Liver (tissue), 9 donors: Measurements from ENCODE around the gene HHLA2. TPM values are rescaled to one million over a fixed set of nuclear protein-coding genes. Genes with fewer than 3 reads are reported as not detected.

Source experiments
- DNase-seq: peaks from one replicate; pipeline ENCODE4 v3.0.0-alpha.2; 2017; ENCODE audit warnings: low spot score
- H3K27ac ChIP-seq, 2 donors: one replicate each; pipeline ENCODE4 v1.7.0; 2013; ENCODE audit warnings: inconsistent platforms in 2 of 2, low read length in 2 of 2, control low read depth in 1 of 2, low read depth in 1 of 2, mild to moderate bottlenecking in 1 of 2
- H3K27me3 ChIP-seq, 4 donors: one replicate each; pipeline versions ENCODE4 v1.6.1 to v1.7.0; 2013; ENCODE audit warnings: low read length in 3 of 4, inconsistent platforms in 1 of 4, mild to moderate bottlenecking in 1 of 4, moderate library complexity in 1 of 4; ENCODE audit not compliant: control insufficient read depth in 4 of 4, insufficient read depth in 4 of 4
- H3K36me3 ChIP-seq, 4 donors: one replicate each; pipeline versions ENCODE4 v1.6.1 to v1.7.0; 2013; ENCODE audit warnings: low read length in 3 of 4, mild to moderate bottlenecking in 3 of 4, low read depth in 1 of 4, moderate library complexity in 1 of 4; ENCODE audit not compliant: control insufficient read depth in 4 of 4, insufficient read depth in 3 of 4
- H3K4me1 ChIP-seq, 4 donors: one replicate each; pipeline versions ENCODE4 v1.6.1 to v1.7.0; 2013; ENCODE audit warnings: low read length in 3 of 4, mild to moderate bottlenecking in 3 of 4, moderate library complexity in 1 of 4; ENCODE audit not compliant: control insufficient read depth in 4 of 4, insufficient read depth in 4 of 4
- H3K4me3 ChIP-seq, 3 donors: one replicate each; pipeline versions ENCODE4 v1.6.1 to v1.7.0; 2013; ENCODE audit warnings: low read length in 3 of 3, control low read depth in 1 of 3, low read depth in 1 of 3, mild to moderate bottlenecking in 1 of 3
- H3K9ac ChIP-seq, 2 donors: one replicate each; pipeline ENCODE4 v1.7.0; 2013; ENCODE audit warnings: low read length in 2 of 2, mild to moderate bottlenecking in 2 of 2, moderate library complexity in 2 of 2, control low read depth in 1 of 2, low read depth in 1 of 2
- H3K9me3 ChIP-seq, 4 donors: one replicate each; pipeline versions ENCODE4 v1.6.1 to v1.7.0; 2013; ENCODE audit warnings: low read length in 3 of 4; ENCODE audit not compliant: control insufficient read depth in 4 of 4
- ATF3 ChIP-seq: IDR thresholded peaks from 2 replicates; pipeline ENCODE4 v1.6.1; 2016; ENCODE audit warnings: antibody characterized with exemption
- EGR1 ChIP-seq, 2 donors: IDR thresholded peaks; 2 replicates each; pipeline ENCODE4 v1.6.1; 2016 to 2018; ENCODE audit warnings: antibody characterized with exemption in 2 of 2, low read depth in 2 of 2
- FOXA1 ChIP-seq: IDR thresholded peaks from 2 replicates; pipeline ENCODE4 v1.6.1; 2016; ENCODE audit warnings: antibody characterized with exemption
- FOXA2 ChIP-seq: IDR thresholded peaks from 2 replicates; pipeline ENCODE4 v1.6.1; 2016; ENCODE audit warnings: antibody characterized with exemption
- GABPA ChIP-seq, 2 donors: IDR thresholded peaks in 1 of 2; conservative IDR thresholded peaks in 1 of 2; 2 replicates each; pipeline ENCODE4 v1.6.1; 2016; ENCODE audit warnings: antibody characterized with exemption in 2 of 2, mild to moderate bottlenecking in 1 of 2, moderate library complexity in 1 of 2
- HNF4A ChIP-seq, 2 donors: conservative IDR thresholded peaks; 2 replicates each; pipeline ENCODE4 v1.6.1; 2016; ENCODE audit warnings: antibody characterized with exemption in 2 of 2, mild to moderate bottlenecking in 2 of 2
- HNF4G ChIP-seq: IDR thresholded peaks from 2 replicates; pipeline ENCODE4 v1.6.1; 2016; ENCODE audit warnings: antibody characterized with exemption
- JUND ChIP-seq, 2 donors: IDR thresholded peaks; 2 replicates each; pipeline ENCODE4 v1.6.1; 2016; ENCODE audit warnings: antibody characterized with exemption in 2 of 2
- MAX ChIP-seq: IDR thresholded peaks from 2 replicates; pipeline ENCODE4 v1.6.1; 2016; ENCODE audit warnings: antibody characterized with exemption
- NR2F2 ChIP-seq: IDR thresholded peaks from 2 replicates; pipeline ENCODE4 v1.6.1; 2016; ENCODE audit warnings: antibody characterized with exemption
- RAD21 ChIP-seq, 2 donors: IDR thresholded peaks; 2 replicates each; pipeline ENCODE4 v1.6.1; 2016; ENCODE audit warnings: antibody characterized with exemption in 2 of 2, mild to moderate bottlenecking in 2 of 2
- RXRA ChIP-seq, 2 donors: IDR thresholded peaks; 2 replicates each; pipeline ENCODE4 v1.6.1; 2017 to 2018; ENCODE audit warnings: antibody characterized with exemption in 2 of 2, mild to moderate bottlenecking in 1 of 2
- SP1 ChIP-seq: IDR thresholded peaks from 2 replicates; pipeline ENCODE4 v1.6.1; 2018; ENCODE audit warnings: antibody characterized with exemption, mild to moderate bottlenecking
- TAF1 ChIP-seq: conservative IDR thresholded peaks from 2 replicates; pipeline ENCODE4 v1.6.1; 2016; ENCODE audit warnings: antibody characterized with exemption, mild to moderate bottlenecking
- YY1 ChIP-seq: IDR thresholded peaks from 2 replicates; pipeline ENCODE4 v1.6.1; 2016; ENCODE audit warnings: antibody characterized with exemption, mild to moderate bottlenecking
- WGBS: extraction: QIAGEN DNeasy Blood & Tissue Kit; methylation state at CpG from one replicate; pipeline ENCODE4 v1.1.7; 2013; 5-methylcytosine and 5-hydroxymethylcytosine counted together
- polyA plus RNA-seq, 2 donors: library from polyadenylated mRNA; stranded (reverse) in 1 of 2; unstranded in 1 of 2; fragments of 200-250 nt in 1 of 2; fragments of >200 nt in 1 of 2; fragmentation: Nextera tagmentation in 1 of 2; extraction: Ambion mirVana in 1 of 2; gene quantifications; one replicate each; pipeline versions ENCODE4 v1.2.1 to v1.2.3, GENCODE V29; 2013 to 2015
- total RNA-seq, 2 donors: library from RNA; depleted of rRNA; stranded (reverse); fragments of >200 nt; gene quantifications; one replicate each; pipeline ENCODE4 v1.2.3, GENCODE V29; 2014
- TF ChIP-seq, protein P1 (sequence below): fragments of 150-350 bp; IDR thresholded peaks from 2 replicates; pipeline ENCODE4 v1.5.1; 2017; ENCODE audit warnings: improper control_type of control experiment, low read depth, low read length; ENCODE audit not compliant: missing input control
- TF ChIP-seq, protein P2 (sequence below): IDR thresholded peaks from 2 replicates; pipeline ENCODE4 v1.6.1; 2016; ENCODE audit warnings: antibody characterized with exemption, mild to moderate bottlenecking
- TF ChIP-seq, protein P3 (sequence below): IDR thresholded peaks from 2 replicates; pipeline ENCODE4 v1.6.1; 2016; ENCODE audit warnings: antibody characterized with exemption
- donor health status: healthy.
- donor health status: healthy.
- donor health status: healthy.
- donor health status: healthy.
- donor health status: healthy.

The HHLA2 gene
- total and polyA plus RNA-seq, 4 donors, result 0.07 to 0.14 TPM; not detected in 2

GRCh38 chr3:108398510-108398909 lies 102.2 kb downstream of the HHLA2 start:
- WGBS, result 93% methylated on average over 6 of the region's 6 CpGs
- TF ChIP-seq TAF1 (no peak), JUND (IDR thresholded peaks at IDR 0.05) (no peak)

GRCh38 chr3:108401836-108402235 lies 105.5 kb downstream of the HHLA2 start:
- no peak for DNase-seq
- WGBS, result 85% methylated on average over 2 of the region's 2 CpGs
- no peak overlapping the region for H3K4me3 ChIP-seq
- no peaks in the 10 kb centered on the region for H3K36me3 ChIP-seq
- TF ChIP-seq EGR1 (IDR thresholded peaks at IDR 0.05; ENCODE audit: low read depth in 2 of 2) (no peak), SP1 (no peak), GABPA (IDR thresholded peaks at IDR 0.05 in 1 of 2, conservative IDR thresholded peaks at IDR 0.05 in 1 of 2) (no peak), FOXA2 (no peak), RAD21 (IDR thresholded peaks at IDR 0.05) (no peak), HNF4G (no peak), NR2F2 (no peak), JUND (IDR thresholded peaks at IDR 0.05) (no peak), YY1 (no peak), MAX (no peak), TAF1 (no peak), FOXA1 (no peak), HNF4A (conservative IDR thresholded peaks at IDR 0.05) (no peak), RXRA (IDR thresholded peaks at IDR 0.05) (no peak), ATF3 (no peak)
- TF ChIP-seq, protein P1, sequence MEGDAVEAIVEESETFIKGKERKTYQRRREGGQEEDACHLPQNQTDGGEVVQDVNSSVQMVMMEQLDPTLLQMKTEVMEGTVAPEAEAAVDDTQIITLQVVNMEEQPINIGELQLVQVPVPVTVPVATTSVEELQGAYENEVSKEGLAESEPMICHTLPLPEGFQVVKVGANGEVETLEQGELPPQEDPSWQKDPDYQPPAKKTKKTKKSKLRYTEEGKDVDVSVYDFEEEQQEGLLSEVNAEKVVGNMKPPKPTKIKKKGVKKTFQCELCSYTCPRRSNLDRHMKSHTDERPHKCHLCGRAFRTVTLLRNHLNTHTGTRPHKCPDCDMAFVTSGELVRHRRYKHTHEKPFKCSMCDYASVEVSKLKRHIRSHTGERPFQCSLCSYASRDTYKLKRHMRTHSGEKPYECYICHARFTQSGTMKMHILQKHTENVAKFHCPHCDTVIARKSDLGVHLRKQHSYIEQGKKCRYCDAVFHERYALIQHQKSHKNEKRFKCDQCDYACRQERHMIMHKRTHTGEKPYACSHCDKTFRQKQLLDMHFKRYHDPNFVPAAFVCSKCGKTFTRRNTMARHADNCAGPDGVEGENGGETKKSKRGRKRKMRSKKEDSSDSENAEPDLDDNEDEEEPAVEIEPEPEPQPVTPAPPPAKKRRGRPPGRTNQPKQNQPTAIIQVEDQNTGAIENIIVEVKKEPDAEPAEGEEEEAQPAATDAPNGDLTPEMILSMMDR, result no peak
- TF ChIP-seq, protein P2, sequence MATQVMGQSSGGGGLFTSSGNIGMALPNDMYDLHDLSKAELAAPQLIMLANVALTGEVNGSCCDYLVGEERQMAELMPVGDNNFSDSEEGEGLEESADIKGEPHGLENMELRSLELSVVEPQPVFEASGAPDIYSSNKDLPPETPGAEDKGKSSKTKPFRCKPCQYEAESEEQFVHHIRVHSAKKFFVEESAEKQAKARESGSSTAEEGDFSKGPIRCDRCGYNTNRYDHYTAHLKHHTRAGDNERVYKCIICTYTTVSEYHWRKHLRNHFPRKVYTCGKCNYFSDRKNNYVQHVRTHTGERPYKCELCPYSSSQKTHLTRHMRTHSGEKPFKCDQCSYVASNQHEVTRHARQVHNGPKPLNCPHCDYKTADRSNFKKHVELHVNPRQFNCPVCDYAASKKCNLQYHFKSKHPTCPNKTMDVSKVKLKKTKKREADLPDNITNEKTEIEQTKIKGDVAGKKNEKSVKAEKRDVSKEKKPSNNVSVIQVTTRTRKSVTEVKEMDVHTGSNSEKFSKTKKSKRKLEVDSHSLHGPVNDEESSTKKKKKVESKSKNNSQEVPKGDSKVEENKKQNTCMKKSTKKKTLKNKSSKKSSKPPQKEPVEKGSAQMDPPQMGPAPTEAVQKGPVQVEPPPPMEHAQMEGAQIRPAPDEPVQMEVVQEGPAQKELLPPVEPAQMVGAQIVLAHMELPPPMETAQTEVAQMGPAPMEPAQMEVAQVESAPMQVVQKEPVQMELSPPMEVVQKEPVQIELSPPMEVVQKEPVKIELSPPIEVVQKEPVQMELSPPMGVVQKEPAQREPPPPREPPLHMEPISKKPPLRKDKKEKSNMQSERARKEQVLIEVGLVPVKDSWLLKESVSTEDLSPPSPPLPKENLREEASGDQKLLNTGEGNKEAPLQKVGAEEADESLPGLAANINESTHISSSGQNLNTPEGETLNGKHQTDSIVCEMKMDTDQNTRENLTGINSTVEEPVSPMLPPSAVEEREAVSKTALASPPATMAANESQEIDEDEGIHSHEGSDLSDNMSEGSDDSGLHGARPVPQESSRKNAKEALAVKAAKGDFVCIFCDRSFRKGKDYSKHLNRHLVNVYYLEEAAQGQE, result no peak
- TF ChIP-seq, protein P3, sequence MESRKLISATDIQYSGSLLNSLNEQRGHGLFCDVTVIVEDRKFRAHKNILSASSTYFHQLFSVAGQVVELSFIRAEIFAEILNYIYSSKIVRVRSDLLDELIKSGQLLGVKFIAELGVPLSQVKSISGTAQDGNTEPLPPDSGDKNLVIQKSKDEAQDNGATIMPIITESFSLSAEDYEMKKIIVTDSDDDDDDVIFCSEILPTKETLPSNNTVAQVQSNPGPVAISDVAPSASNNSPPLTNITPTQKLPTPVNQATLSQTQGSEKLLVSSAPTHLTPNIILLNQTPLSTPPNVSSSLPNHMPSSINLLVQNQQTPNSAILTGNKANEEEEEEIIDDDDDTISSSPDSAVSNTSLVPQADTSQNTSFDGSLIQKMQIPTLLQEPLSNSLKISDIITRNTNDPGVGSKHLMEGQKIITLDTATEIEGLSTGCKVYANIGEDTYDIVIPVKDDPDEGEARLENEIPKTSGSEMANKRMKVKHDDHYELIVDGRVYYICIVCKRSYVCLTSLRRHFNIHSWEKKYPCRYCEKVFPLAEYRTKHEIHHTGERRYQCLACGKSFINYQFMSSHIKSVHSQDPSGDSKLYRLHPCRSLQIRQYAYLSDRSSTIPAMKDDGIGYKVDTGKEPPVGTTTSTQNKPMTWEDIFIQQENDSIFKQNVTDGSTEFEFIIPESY, result no peak
- no peak overlapping the region for H3K27ac ChIP-seq
- H3K9me3 ChIP-seq, result peaks cover 0 to 2% (median 0%) of the 10 kb centered on the region in 4 donors
- no peak overlapping the region for H3K9ac ChIP-seq
- H3K27me3 ChIP-seq, result no peaks in the 10 kb centered on the region
- H3K4me1 ChIP-seq, result peaks cover 0 to 4% (median under 1%) of the 10 kb centered on the region in 4 donors

More at GRCh38 chr3:108398510-108398909, 102.2 kb downstream of the HHLA2 start:
- Histone ChIP-seq H3K27me3 (no peaks in the 10 kb centered on the region), H3K27ac (no peak overlapping the region), H3K9ac (no peak overlapping the region), H3K36me3 (no peaks in the 10 kb centered on the region), H3K4me3 (no peak overlapping the region), H3K4me1 (no peaks in the 10 kb centered on the region), H3K9me3 (peaks cover 0 to 2% (median 0%) of the 10 kb centered on the region in 4 donors)
- DNase-seq, result no peak
